ENCODE data around the gene AGAP1. TPM values are rescaled to one million over a fixed set of nuclear protein-coding genes. Genes with fewer than 3 reads are reported as not detected.

Gene AGAP1
- total RNA-seq, 4 donors from 2014 or later: 23.4 to 46.5 (median 29.3) TPM

DNA sequence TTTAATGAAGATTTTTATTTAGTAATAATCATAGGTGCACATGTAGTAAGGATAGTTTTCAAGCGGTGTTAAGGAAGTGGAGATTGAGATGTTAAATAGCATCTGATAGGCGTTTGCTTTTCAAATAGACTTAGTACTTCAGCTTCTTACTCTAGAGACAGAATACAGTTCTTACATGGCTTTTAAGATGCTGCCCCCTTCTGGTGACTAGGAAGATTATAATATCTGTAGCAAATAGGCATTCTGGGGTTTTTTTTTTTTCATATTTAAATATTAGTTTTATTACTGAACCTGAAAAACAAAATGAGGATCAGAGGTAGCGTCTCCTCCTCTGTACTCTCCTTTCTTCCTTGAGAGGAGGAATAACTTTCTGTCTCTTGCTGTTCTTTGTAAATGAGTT lies 100.2 kb downstream of the AGAP1 start:
- Histone ChIP-seq H3K4me3 (replicated peaks in 1 of 3) (no peak overlapping the region), H3K27ac (no peak overlapping the region), H3K4me1 (no peaks in the 10 kb centered on the region), H3K9me3 (no peaks in the 10 kb centered on the region), H3K27me3 (no peaks in the 10 kb centered on the region), H3K36me3 (no peaks in the 10 kb centered on the region)
- intact Hi-C loops (cut with DNase I): loop anchor here (5.0 kb wide), 1 partner anchor 457 kb away; no protein-coding TSS in a partner anchor
- TF ChIP-seq CTCF (IDR thresholded peaks at IDR 0.05) (peak in 5 of 6 experiments; percentile 43 to 86 (median 71)), POLR2A (IDR thresholded peaks at IDR 0.05) (no peak)
- 10 to 13% methylated on average over 3 of the region's 3 CpGs for WGBS, 2 donors
- DNase-seq: no peak

GRCh38 chr2:235594964-235595363 lies 101.1 kb downstream of the AGAP1 start:
- H3K27ac ChIP-seq: no peak overlapping the region
- no peaks in the 10 kb centered on the region for H3K36me3 ChIP-seq
- WGBS, 2 donors: 59 to 61% methylated on average over 8 of the region's 8 CpGs
- H3K4me1 ChIP-seq: no peaks in the 10 kb centered on the region
- TF ChIP-seq CTCF (IDR thresholded peaks at IDR 0.05): no peak
- TF ChIP-seq POLR2A (IDR thresholded peaks at IDR 0.05): no peak
- no peaks in the 10 kb centered on the region for H3K9me3 ChIP-seq
- no peaks in the 10 kb centered on the region for H3K27me3 ChIP-seq
- intact Hi-C loops (cut with DNase I): loop anchor here (5.0 kb wide), 1 partner anchor 458 kb away; no protein-coding TSS in a partner anchor
- DNase-seq: no peak
- H3K4me3 ChIP-seq (replicated peaks in 1 of 3): no peak overlapping the region

DNA sequence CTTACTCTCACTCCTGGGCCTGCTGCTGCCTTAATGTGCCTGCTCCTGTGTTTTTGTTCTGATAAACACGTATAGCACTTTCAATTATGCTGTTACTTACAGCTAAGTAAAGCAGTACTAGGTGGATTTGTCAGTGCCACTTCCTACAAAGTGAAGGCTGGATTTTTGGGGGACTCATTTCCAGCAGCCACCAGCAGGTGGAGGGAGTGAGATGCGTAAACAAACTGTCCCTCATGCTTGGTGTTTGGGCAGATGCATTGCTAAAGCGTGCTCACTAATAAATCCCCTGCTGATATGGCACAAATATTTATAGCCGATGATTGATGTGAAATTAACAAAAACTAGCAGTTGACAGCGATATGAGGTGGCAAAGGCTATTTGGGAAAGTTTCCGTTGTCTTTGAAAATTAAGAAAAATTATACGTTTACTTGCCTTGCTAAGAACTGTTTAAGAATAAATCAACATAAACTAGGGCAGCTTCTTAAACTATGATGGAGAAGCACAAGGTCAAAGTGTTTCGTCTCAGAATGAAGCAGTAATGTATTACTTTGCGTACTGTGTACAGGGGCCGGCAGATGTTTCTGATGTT lies 101.7 kb downstream of the AGAP1 start:
- Histone ChIP-seq H3K27ac (no peak overlapping the region), H3K36me3 (no peaks in the 10 kb centered on the region), H3K4me3 (replicated peaks in 1 of 3) (no peak overlapping the region), H3K4me1 (no peaks in the 10 kb centered on the region), H3K27me3 (no peaks in the 10 kb centered on the region), H3K9me3 (no peaks in the 10 kb centered on the region)
- 45 to 48% methylated on average over 10 of the region's 10 CpGs for WGBS, 2 donors
- TF ChIP-seq CTCF (IDR thresholded peaks at IDR 0.05): peak; percentile 60 to 87 (median 72)
- TF ChIP-seq POLR2A (IDR thresholded peaks at IDR 0.05): no peak
- peak; percentile 65 to 71 for DNase-seq
- intact Hi-C loops (cut with DNase I): no loop called here

DNA sequence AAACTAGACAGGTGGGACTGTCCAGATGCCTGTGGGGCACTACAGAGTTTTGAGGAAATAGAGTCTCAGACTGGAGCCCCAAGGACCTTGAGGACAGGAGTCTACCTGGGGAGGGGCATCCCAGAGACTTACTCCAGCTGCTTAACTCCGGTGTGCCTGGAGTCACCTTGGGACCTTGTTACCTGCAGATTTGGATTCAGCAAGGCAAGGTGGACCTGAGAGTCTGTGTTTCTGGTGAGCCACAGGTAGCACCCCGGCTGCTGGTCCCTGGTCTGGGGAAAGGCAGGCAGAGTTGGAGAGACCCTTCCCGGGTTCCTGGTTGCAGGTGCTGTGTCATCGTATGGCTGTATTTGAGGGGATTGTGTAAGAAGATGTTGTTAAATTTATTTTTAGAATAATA lies 102.4 kb downstream of the AGAP1 start:
- Histone ChIP-seq H3K27me3 (no peaks in the 10 kb centered on the region), H3K36me3 (no peaks in the 10 kb centered on the region), H3K27ac (no peak overlapping the region), H3K4me3 (replicated peaks in 1 of 3) (no peak overlapping the region), H3K9me3 (no peaks in the 10 kb centered on the region), H3K4me1 (no peaks in the 10 kb centered on the region)
- WGBS, 2 donors: 96% methylated on average over 4 of the region's 4 CpGs
- no peak for DNase-seq
- intact Hi-C loops (cut with DNase I): no loop called here
- TF ChIP-seq CTCF (IDR thresholded peaks at IDR 0.05) (no peak), POLR2A (IDR thresholded peaks at IDR 0.05) (no peak)

GRCh38 chr2:235597081-235597615 lies 103.3 kb downstream of the AGAP1 start:
- 94 to 100% methylated on average over 4 to 5 of the region's 5 CpGs for WGBS, 2 donors
- no peaks in the 10 kb centered on the region for H3K36me3 ChIP-seq
- H3K9me3 ChIP-seq: no peaks in the 10 kb centered on the region
- intact Hi-C loops (cut with DNase I): no loop called here
- no peak overlapping the region for H3K27ac ChIP-seq
- no peaks in the 10 kb centered on the region for H3K4me1 ChIP-seq
- H3K27me3 ChIP-seq: no peaks in the 10 kb centered on the region
- DNase-seq: no peak
- TF ChIP-seq POLR2A (IDR thresholded peaks at IDR 0.05): no peak
- TF ChIP-seq CTCF (IDR thresholded peaks at IDR 0.05): no peak
- H3K4me3 ChIP-seq (replicated peaks in 1 of 3): no peak overlapping the region

All from thyroid gland (tissue), 4 donors.